DMS79 treated with DMSO at 0.1 percent for 48 hours (cell line): ENCODE results near the gene PDIA4.

Experiments used
- DNase-seq: peaks from one replicate; lab custom pipeline; 2025; lab: John Stamatoyannopoulos, UW

The PDIA4 gene

GRCh38 chr7:148964483-148965267 lies 63.6 kb downstream of the PDIA4 start:
- peak; percentile 12 for DNase-seq

GRCh38 chr7:148963583-148964482 lies 64.5 kb downstream of the PDIA4 start:
- DNase-seq: peak; percentile 32

- peak; percentile 61 for DNase-seq
These were observed 65.3 kb downstream of the PDIA4 start for GRCh38 chr7:148962823-148963582.

- DNase-seq: no peak
These were observed 65.9 kb downstream of the PDIA4 start for GRCh38 chr7:148962440-148962822.

- no peak for DNase-seq
These were observed 68.6 kb downstream of the PDIA4 start for GRCh38 chr7:148959726-148960125.

- no peak for DNase-seq
These were observed 70.2 kb downstream of the PDIA4 start for GRCh38 chr7:148958061-148958460.

- DNase-seq: no peak
These were observed 73.5 kb downstream of the PDIA4 start for GRCh38 chr7:148954766-148955165.

- DNase-seq: no peak
These were observed 74.6 kb downstream of the PDIA4 start for GRCh38 chr7:148953676-148954075.
